ENCODE results near the gene SCAP. TPM values are rescaled to one million over a fixed set of nuclear protein-coding genes. Genes with fewer than 3 reads are reported as not detected.

The SCAP gene
- total RNA-seq: 100 to 1,000 TPM in 1 of 4 donors, 10 to 100 TPM in 3; 68.7 to 108 (median 79.5) TPM

GRCh38 chr3:47475570-47476329 lies at the start of gene SCAP:
TSS of gene SCAP (minus strand) at chr3:47475941. CDS start at chr3:47442993, 32,948 bp downstream.
- H3K36me3 ChIP-seq: no peaks in the 10 kb centered on the region
- 0 to 23% methylated on average over 1 to 5 of the region's 88 CpGs for WGBS, 2 donors
- no peaks in the 10 kb centered on the region for H3K27me3 ChIP-seq
- H3K4me1 ChIP-seq: peaks cover 16 to 41% (median 18%) of the 10 kb centered on the region in 3 donors
- DNase-seq: peak; percentile 61
- H3K9me3 ChIP-seq: no peaks in the 10 kb centered on the region
- H3K4me3 ChIP-seq: peak within 1 kb of the TSS; percentile 73 to 86 (median 79)
- peak in 3 of 4 donors; percentile 31 to 59 (median 45) for TF ChIP-seq POLR2A (IDR thresholded peaks at IDR 0.05)
- TF ChIP-seq, protein P1, sequence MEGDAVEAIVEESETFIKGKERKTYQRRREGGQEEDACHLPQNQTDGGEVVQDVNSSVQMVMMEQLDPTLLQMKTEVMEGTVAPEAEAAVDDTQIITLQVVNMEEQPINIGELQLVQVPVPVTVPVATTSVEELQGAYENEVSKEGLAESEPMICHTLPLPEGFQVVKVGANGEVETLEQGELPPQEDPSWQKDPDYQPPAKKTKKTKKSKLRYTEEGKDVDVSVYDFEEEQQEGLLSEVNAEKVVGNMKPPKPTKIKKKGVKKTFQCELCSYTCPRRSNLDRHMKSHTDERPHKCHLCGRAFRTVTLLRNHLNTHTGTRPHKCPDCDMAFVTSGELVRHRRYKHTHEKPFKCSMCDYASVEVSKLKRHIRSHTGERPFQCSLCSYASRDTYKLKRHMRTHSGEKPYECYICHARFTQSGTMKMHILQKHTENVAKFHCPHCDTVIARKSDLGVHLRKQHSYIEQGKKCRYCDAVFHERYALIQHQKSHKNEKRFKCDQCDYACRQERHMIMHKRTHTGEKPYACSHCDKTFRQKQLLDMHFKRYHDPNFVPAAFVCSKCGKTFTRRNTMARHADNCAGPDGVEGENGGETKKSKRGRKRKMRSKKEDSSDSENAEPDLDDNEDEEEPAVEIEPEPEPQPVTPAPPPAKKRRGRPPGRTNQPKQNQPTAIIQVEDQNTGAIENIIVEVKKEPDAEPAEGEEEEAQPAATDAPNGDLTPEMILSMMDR (IDR thresholded peaks at IDR 0.05): peak; percentile 97 to 100 (median 98)
- H3K27ac ChIP-seq: peak within 1 kb of the TSS; percentile 83 to 92 (median 83)
- intact Hi-C loops (cut with DNase I): no loop called here

GRCh38 chr3:47523310-47524073 lies 47.8 kb upstream of the SCAP start:
- 18 to 43% methylated on average over 2 to 3 of the region's 4 CpGs for WGBS, 2 donors
- Histone ChIP-seq H3K9me3 (peaks cover 0 to 9% (median 0%) of the 10 kb centered on the region in 3 donors), H3K4me1 (peaks cover 0 to 17% (median 6%) of the 10 kb centered on the region in 3 donors), H3K36me3 (no peaks in the 10 kb centered on the region), H3K4me3 (no peak overlapping the region), H3K27me3 (no peaks in the 10 kb centered on the region), H3K27ac (no peak overlapping the region)
- intact Hi-C loops (cut with DNase I): loop anchor here (2.0 kb wide), 1 partner anchor 269 kb away; no protein-coding TSS in a partner anchor
- DNase-seq: no peak
- no peak for TF ChIP-seq POLR2A (IDR thresholded peaks at IDR 0.05)
- TF ChIP-seq, protein P1 (IDR thresholded peaks at IDR 0.05): no peak

- Histone ChIP-seq H3K4me3 (no peak overlapping the region), H3K36me3 (no peaks in the 10 kb centered on the region), H3K9me3 (peaks cover 0 to 4% (median 0%) of the 10 kb centered on the region in 3 donors), H3K4me1 (peaks cover 0 to 17% (median 3%) of the 10 kb centered on the region in 3 donors), H3K27me3 (no peaks in the 10 kb centered on the region), H3K27ac (no peak overlapping the region)
- DNase-seq: no peak
- WGBS, 2 donors: 26 to 49% methylated on average over 11 to 12 of the region's 15 CpGs
- no peak for TF ChIP-seq POLR2A (IDR thresholded peaks at IDR 0.05)
- TF ChIP-seq, protein P1 (IDR thresholded peaks at IDR 0.05): peak; percentile 87 to 96 (median 92)
- intact Hi-C loops (cut with DNase I): loop anchor here (2.0 kb wide), 1 partner anchor 270 kb away; no protein-coding TSS in a partner anchor
Measured at GRCh38 chr3:47522082-47522987, 46.6 kb upstream of the SCAP start.

GRCh38 chr3:47520756-47521155 lies 45.0 kb upstream of the SCAP start:
- H3K4me1 ChIP-seq: peaks cover 0 to 17% (median 3%) of the 10 kb centered on the region in 3 donors
- DNase-seq: no peak
- H3K9me3 ChIP-seq: no peaks in the 10 kb centered on the region
- intact Hi-C loops (cut with DNase I): no loop called here
- H3K36me3 ChIP-seq: no peaks in the 10 kb centered on the region
- no peaks in the 10 kb centered on the region for H3K27me3 ChIP-seq
- H3K4me3 ChIP-seq: no peak overlapping the region
- TF ChIP-seq, protein P1 (IDR thresholded peaks at IDR 0.05): no peak
- TF ChIP-seq POLR2A (IDR thresholded peaks at IDR 0.05): no peak
- no peak overlapping the region for H3K27ac ChIP-seq
